ENCODE data around the gene CSRP1. TPM values are rescaled to one million over a fixed set of nuclear protein-coding genes. Genes with fewer than 3 reads are reported as not detected.
A peak's percentile ranks its signal among the peaks of the same experiment; 100 is the strongest.

CSRP1 gene
- total and polyA plus RNA-seq, 2 experiments from 2014 or later = 5.8 to 29.9 TPM

- no peaks in the 10 kb centered on the region for H3K79me2 ChIP-seq (replicated peaks; ENCODE audit: insufficient read depth)
- Mint-ChIP-seq H3K9me3 (no peaks in the 10 kb centered on the region), H3K36me3 (ENCODE audit: low read depth) (no peaks in the 10 kb centered on the region), H3K4me1 (peaks cover 32% of the 10 kb centered on the region), H3K27ac (no peak overlapping the region), H3K27me3 (ENCODE audit: insufficient read depth, low read depth, poor library complexity) (peaks cover 4% of the 10 kb centered on the region), H3K4me3 (no peak overlapping the region)
- peaks cover 7% of the 10 kb centered on the region; the same call in 1 of the 2 replicates for H3F3A ChIP-seq (replicated peaks; ENCODE audit: low read depth)
- H3K27me3 ChIP-seq (ENCODE audit: insufficient read depth) = no peaks in the 10 kb centered on the region
- no peaks in the 10 kb centered on the region for H4K20me1 ChIP-seq (replicated peaks; ENCODE audit: insufficient read depth)
- no peaks in the 10 kb centered on the region for H3K9me2 ChIP-seq (ENCODE audit: insufficient read depth)
- TF ChIP-seq EZH2phosphoT487 (IDR thresholded peaks at IDR 0.05; ENCODE audit: unreplicated experiment) (no peak), NANOG (IDR thresholded peaks at IDR 0.05; ENCODE audit: borderline replicate concordance) (no peak), POLR2AphosphoS5 (IDR thresholded peaks at IDR 0.05; ENCODE audit: low read depth) (no peak), EZH2 (IDR thresholded peaks at IDR 0.05; ENCODE audit: low read depth, unreplicated experiment) (no peak), ZNF114 (CRISPR knock-in tag; IDR thresholded peaks at IDR 0.05) (no peak), STAT1 (IDR thresholded peaks at IDR 0.05; ENCODE audit: unreplicated experiment) (no peak), JUNB (IDR thresholded peaks at IDR 0.05; ENCODE audit: unreplicated experiment) (no peak), CREB1 (CRISPR knock-in tag; IDR thresholded peaks at IDR 0.05; ENCODE audit: low read depth) (no peak), ZNF331 (CRISPR knock-in tag; IDR thresholded peaks at IDR 0.05; ENCODE audit: low read depth) (no peak)
- TF ChIP-seq, protein P1, sequence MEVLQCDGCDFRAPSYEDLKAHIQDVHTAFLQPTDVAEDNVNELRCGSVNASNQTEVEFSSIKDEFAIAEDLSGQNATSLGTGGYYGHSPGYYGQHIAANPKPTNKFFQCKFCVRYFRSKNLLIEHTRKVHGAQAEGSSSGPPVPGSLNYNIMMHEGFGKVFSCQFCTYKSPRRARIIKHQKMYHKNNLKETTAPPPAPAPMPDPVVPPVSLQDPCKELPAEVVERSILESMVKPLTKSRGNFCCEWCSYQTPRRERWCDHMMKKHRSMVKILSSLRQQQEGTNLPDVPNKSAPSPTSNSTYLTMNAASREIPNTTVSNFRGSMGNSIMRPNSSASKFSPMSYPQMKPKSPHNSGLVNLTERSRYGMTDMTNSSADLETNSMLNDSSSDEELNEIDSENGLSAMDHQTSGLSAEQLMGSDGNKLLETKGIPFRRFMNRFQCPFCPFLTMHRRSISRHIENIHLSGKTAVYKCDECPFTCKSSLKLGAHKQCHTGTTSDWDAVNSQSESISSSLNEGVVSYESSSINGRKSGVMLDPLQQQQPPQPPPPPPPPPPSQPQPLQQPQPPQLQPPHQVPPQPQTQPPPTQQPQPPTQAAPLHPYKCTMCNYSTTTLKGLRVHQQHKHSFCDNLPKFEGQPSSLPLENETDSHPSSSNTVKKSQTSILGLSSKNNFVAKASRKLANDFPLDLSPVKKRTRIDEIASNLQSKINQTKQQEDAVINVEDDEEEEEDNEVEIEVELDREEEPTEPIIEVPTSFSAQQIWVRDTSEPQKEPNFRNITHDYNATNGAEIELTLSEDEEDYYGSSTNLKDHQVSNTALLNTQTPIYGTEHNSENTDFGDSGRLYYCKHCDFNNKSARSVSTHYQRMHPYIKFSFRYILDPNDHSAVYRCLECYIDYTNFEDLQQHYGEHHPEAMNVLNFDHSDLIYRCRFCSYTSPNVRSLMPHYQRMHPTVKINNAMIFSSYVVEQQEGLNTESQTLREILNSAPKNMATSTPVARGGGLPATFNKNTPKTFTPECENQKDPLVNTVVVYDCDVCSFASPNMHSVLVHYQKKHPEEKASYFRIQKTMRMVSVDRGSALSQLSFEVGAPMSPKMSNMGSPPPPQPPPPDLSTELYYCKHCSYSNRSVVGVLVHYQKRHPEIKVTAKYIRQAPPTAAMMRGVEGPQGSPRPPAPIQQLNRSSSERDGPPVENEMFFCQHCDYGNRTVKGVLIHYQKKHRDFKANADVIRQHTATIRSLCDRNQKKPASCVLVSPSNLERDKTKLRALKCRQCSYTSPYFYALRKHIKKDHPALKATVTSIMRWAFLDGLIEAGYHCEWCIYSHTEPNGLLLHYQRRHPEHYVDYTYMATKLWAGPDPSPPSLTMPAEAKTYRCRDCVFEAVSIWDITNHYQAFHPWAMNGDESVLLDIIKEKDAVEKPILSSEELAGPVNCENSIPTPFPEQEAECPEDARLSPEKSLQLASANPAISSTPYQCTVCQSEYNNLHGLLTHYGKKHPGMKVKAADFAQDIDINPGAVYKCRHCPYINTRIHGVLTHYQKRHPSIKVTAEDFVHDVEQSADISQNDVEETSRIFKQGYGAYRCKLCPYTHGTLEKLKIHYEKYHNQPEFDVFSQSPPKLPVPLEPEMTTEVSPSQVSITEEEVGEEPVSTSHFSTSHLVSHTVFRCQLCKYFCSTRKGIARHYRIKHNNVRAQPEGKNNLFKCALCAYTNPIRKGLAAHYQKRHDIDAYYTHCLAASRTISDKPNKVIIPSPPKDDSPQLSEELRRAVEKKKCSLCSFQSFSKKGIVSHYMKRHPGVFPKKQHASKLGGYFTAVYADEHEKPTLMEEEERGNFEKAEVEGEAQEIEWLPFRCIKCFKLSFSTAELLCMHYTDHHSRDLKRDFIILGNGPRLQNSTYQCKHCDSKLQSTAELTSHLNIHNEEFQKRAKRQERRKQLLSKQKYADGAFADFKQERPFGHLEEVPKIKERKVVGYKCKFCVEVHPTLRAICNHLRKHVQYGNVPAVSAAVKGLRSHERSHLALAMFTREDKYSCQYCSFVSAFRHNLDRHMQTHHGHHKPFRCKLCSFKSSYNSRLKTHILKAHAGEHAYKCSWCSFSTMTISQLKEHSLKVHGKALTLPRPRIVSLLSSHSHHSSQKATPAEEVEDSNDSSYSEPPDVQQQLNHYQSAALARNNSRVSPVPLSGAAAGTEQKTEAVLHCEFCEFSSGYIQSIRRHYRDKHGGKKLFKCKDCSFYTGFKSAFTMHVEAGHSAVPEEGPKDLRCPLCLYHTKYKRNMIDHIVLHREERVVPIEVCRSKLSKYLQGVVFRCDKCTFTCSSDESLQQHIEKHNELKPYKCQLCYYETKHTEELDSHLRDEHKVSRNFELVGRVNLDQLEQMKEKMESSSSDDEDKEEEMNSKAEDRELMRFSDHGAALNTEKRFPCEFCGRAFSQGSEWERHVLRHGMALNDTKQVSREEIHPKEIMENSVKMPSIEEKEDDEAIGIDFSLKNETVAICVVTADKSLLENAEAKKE (CRISPR knock-in tag; IDR thresholded peaks at IDR 0.05) = no peak
- TF ChIP-seq, protein P2, sequence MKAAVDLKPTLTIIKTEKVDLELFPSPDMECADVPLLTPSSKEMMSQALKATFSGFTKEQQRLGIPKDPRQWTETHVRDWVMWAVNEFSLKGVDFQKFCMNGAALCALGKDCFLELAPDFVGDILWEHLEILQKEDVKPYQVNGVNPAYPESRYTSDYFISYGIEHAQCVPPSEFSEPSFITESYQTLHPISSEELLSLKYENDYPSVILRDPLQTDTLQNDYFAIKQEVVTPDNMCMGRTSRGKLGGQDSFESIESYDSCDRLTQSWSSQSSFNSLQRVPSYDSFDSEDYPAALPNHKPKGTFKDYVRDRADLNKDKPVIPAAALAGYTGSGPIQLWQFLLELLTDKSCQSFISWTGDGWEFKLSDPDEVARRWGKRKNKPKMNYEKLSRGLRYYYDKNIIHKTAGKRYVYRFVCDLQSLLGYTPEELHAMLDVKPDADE (IDR thresholded peaks at IDR 0.05) = no peak
- TF ChIP-seq, protein P3, sequence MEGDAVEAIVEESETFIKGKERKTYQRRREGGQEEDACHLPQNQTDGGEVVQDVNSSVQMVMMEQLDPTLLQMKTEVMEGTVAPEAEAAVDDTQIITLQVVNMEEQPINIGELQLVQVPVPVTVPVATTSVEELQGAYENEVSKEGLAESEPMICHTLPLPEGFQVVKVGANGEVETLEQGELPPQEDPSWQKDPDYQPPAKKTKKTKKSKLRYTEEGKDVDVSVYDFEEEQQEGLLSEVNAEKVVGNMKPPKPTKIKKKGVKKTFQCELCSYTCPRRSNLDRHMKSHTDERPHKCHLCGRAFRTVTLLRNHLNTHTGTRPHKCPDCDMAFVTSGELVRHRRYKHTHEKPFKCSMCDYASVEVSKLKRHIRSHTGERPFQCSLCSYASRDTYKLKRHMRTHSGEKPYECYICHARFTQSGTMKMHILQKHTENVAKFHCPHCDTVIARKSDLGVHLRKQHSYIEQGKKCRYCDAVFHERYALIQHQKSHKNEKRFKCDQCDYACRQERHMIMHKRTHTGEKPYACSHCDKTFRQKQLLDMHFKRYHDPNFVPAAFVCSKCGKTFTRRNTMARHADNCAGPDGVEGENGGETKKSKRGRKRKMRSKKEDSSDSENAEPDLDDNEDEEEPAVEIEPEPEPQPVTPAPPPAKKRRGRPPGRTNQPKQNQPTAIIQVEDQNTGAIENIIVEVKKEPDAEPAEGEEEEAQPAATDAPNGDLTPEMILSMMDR (conservative IDR thresholded peaks at IDR 0.05; ENCODE audit: low read depth in 2 of 2) = no peak
- TF ChIP-seq, protein P4, sequence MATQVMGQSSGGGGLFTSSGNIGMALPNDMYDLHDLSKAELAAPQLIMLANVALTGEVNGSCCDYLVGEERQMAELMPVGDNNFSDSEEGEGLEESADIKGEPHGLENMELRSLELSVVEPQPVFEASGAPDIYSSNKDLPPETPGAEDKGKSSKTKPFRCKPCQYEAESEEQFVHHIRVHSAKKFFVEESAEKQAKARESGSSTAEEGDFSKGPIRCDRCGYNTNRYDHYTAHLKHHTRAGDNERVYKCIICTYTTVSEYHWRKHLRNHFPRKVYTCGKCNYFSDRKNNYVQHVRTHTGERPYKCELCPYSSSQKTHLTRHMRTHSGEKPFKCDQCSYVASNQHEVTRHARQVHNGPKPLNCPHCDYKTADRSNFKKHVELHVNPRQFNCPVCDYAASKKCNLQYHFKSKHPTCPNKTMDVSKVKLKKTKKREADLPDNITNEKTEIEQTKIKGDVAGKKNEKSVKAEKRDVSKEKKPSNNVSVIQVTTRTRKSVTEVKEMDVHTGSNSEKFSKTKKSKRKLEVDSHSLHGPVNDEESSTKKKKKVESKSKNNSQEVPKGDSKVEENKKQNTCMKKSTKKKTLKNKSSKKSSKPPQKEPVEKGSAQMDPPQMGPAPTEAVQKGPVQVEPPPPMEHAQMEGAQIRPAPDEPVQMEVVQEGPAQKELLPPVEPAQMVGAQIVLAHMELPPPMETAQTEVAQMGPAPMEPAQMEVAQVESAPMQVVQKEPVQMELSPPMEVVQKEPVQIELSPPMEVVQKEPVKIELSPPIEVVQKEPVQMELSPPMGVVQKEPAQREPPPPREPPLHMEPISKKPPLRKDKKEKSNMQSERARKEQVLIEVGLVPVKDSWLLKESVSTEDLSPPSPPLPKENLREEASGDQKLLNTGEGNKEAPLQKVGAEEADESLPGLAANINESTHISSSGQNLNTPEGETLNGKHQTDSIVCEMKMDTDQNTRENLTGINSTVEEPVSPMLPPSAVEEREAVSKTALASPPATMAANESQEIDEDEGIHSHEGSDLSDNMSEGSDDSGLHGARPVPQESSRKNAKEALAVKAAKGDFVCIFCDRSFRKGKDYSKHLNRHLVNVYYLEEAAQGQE (IDR thresholded peaks at IDR 0.05; ENCODE audit: unreplicated experiment) = no peak
- ATAC-seq = no peak
- peaks cover 24% of the 10 kb centered on the region for H3K4me1 ChIP-seq (ENCODE audit: insufficient read depth)
- no peak for DNase-seq (ENCODE audit: low spot score)
- H2AFZ ChIP-seq = peak overlapping the region; percentile 74; the same call in 1 of the 2 replicates
- no peak overlapping the region for H3K4me2 ChIP-seq
- H3K4me3 ChIP-seq = no peak overlapping the region
- H3K27ac ChIP-seq (ENCODE audit: low read depth) = no peak overlapping the region
- H3K36me3 ChIP-seq (ENCODE audit: insufficient read depth) = no peaks in the 10 kb centered on the region
Measured at GRCh38 chr1:201445310-201445709, 61.6 kb downstream of the CSRP1 start.
